ENCODE data around the gene PLCB4. TPM values are rescaled to one million over a fixed set of nuclear protein-coding genes. Genes with fewer than 3 reads are reported as not detected.

The PLCB4 gene
- total RNA-seq, 2 experiments from 2014 or later, result 0.06 TPM; not detected in 1

DNA sequence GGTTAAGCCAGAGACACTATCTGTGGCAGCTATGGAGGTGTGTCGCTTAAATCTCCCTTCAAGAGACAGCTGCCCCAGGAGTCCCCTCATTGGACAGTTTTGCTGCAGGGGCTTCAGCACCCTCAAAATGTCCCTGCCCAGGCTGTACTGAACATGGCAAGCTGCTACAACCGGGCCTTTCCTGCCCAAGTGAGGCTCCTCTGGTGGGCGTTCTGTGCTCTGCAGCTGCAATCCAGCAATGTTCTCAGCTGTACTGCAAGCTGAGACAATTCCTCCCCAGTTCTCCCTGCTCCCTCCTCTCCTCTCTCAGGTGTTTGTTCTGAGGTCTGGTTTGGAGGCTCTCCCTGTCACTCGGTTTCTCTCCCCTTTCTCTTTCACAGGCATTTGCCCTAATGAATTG, 254.7 kb downstream of the PLCB4 start:
- H3K27ac ChIP-seq (ENCODE audit: low read depth in 1 of 2, low read length in 2 of 2), result no peak overlapping the region
- no peaks in the 10 kb centered on the region for H3K9me3 ChIP-seq (ENCODE audit: control insufficient read depth in 1 of 2, insufficient read depth in 1 of 2, low read length in 2 of 2)
- no peak for ATAC-seq (ENCODE audit: poor library complexity)
- DNase-seq, result no peak
- Mint-ChIP-seq H3K27ac (no peak overlapping the region), H3K4me1 (ENCODE audit: low read depth) (no peaks in the 10 kb centered on the region), H3K27me3 (no peaks in the 10 kb centered on the region), H3K36me3 (ENCODE audit: low read depth) (no peaks in the 10 kb centered on the region), H3K4me3 (no peak overlapping the region), H3K9me3 (no peaks in the 10 kb centered on the region)
- ChIA-PET CTCF (no interaction called here), POLR2A (no interaction called here)
- no peaks in the 10 kb centered on the region for H3K36me3 ChIP-seq (ENCODE audit: insufficient read depth, low read length)
- H3K4me3 ChIP-seq (ENCODE audit: low read length), result no peak overlapping the region
- H3K27me3 ChIP-seq (ENCODE audit: control insufficient read depth in 1 of 2, insufficient read depth in 2 of 2, low read length in 2 of 2), result no peaks in the 10 kb centered on the region
- no peaks in the 10 kb centered on the region for H3K4me1 ChIP-seq (ENCODE audit: insufficient read depth, low read length)
- no peak for TF ChIP-seq CTCF (IDR thresholded peaks at IDR 0.05)
- intact Hi-C loops (cut with DNase I, micrococcal nuclease), result no loop called here

DNA sequence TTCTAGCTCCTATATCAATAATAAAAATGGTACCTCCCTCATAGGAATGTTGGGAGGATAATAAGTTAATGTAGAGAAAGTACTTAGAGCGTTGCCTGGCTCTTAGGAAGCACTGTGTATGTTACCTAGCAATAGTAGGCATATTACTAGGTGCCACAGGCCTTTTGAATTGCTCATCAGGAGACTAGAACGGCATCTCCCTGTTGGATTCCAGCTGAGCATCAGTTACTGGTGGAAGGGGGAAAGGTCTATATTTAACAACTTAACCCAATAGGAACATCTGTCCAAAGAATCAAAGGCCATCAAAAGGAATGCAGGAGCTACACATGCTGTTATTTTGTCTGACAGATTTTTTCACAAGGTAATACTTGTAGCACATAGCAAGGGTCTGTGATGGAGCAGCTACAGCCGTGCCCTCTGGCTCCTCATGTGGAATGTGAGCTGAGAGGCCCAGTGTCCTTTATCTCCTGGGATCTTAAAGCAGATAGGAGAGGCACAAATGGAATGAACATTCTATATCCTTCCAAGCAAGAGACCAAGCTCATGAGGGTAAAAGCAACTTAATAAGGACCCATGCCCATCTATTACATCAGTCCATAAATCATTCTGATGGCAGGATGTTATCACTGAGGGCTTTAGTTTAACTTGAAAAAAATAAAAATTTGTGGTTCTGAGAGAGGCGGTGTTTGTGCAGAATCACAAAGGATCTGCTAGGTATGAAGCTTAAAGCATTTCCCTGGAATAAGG, 260.6 kb downstream of the PLCB4 start:
- Mint-ChIP-seq H3K9me3 (no peaks in the 10 kb centered on the region), H3K27ac (no peak overlapping the region), H3K4me3 (no peak overlapping the region), H3K27me3 (no peaks in the 10 kb centered on the region), H3K4me1 (ENCODE audit: low read depth) (no peaks in the 10 kb centered on the region), H3K36me3 (ENCODE audit: low read depth) (no peaks in the 10 kb centered on the region)
- Histone ChIP-seq H3K4me3 (ENCODE audit: low read length) (no peak overlapping the region), H3K27ac (ENCODE audit: low read depth in 1 of 2, low read length in 2 of 2) (no peak overlapping the region), H3K9me3 (ENCODE audit: control insufficient read depth in 1 of 2, insufficient read depth in 1 of 2, low read length in 2 of 2) (no peaks in the 10 kb centered on the region), H3K4me1 (ENCODE audit: insufficient read depth, low read length) (no peaks in the 10 kb centered on the region), H3K27me3 (ENCODE audit: control insufficient read depth in 1 of 2, insufficient read depth in 2 of 2, low read length in 2 of 2) (no peaks in the 10 kb centered on the region), H3K36me3 (ENCODE audit: insufficient read depth, low read length) (no peaks in the 10 kb centered on the region)
- DNase-seq (no peak), ATAC-seq (ENCODE audit: poor library complexity) (no peak)
- POLR2A ChIA-PET, result no interaction called here
- TF ChIP-seq CTCF (IDR thresholded peaks at IDR 0.05), result no peak
- CTCF ChIA-PET, result no interaction called here
- intact Hi-C loops (cut with DNase I, micrococcal nuclease), result no loop called here

GRCh38 chr20:9330151-9330550, 261.3 kb downstream of the PLCB4 start:
- intact Hi-C loops (cut with DNase I, micrococcal nuclease), result no loop called here
- Histone ChIP-seq H3K4me1 (ENCODE audit: insufficient read depth, low read length) (no peaks in the 10 kb centered on the region), H3K9me3 (ENCODE audit: control insufficient read depth in 1 of 2, insufficient read depth in 1 of 2, low read length in 2 of 2) (no peaks in the 10 kb centered on the region), H3K27me3 (ENCODE audit: control insufficient read depth in 1 of 2, insufficient read depth in 2 of 2, low read length in 2 of 2) (no peaks in the 10 kb centered on the region), H3K36me3 (ENCODE audit: insufficient read depth, low read length) (no peaks in the 10 kb centered on the region), H3K4me3 (ENCODE audit: low read length) (no peak overlapping the region), H3K27ac (ENCODE audit: low read depth in 1 of 2, low read length in 2 of 2) (no peak overlapping the region)
- H3K4me1 Mint-ChIP-seq (ENCODE audit: low read depth), result no peaks in the 10 kb centered on the region
- CTCF ChIA-PET, result no interaction called here
- H3K9me3 Mint-ChIP-seq, result no peaks in the 10 kb centered on the region
- no peak overlapping the region for H3K27ac Mint-ChIP-seq
- ATAC-seq (ENCODE audit: poor library complexity), result no peak
- no peak overlapping the region for H3K4me3 Mint-ChIP-seq
- H3K36me3 Mint-ChIP-seq (ENCODE audit: low read depth), result no peaks in the 10 kb centered on the region
- TF ChIP-seq CTCF (IDR thresholded peaks at IDR 0.05), result no peak
- no peaks in the 10 kb centered on the region for H3K27me3 Mint-ChIP-seq
- POLR2A ChIA-PET, result no interaction called here
- DNase-seq, result no peak

All from CD4-positive, alpha-beta T cell (primary cell).